HG02610 (cell line): Measurements from ENCODE around the gene RIMKLA.

Experiments used
- ATAC-seq: cut with Tn5 transposase; IDR thresholded peaks from one replicate; pipeline ENCODE4 v1.9.1; 2021; ENCODE audit warnings: mild to moderate bottlenecking, moderate library complexity; ENCODE audit not compliant: unreplicated experiment

RIMKLA gene

GRCh38 chr1:42424201-42424600, 43.6 kb downstream of the RIMKLA start:
- no peak for ATAC-seq

GRCh38 chr1:42427240-42427639, 46.6 kb downstream of the RIMKLA start:
- no peak for ATAC-seq

GRCh38 chr1:42429603-42430002, 49.0 kb downstream of the RIMKLA start:
- ATAC-seq: no peak

GRCh38 chr1:42430286-42431135, 49.9 kb downstream of the RIMKLA start:
- ATAC-seq: no peak

GRCh38 chr1:42431514-42431913, 50.9 kb downstream of the RIMKLA start:
- no peak for ATAC-seq

GRCh38 chr1:42432714-42433113, 52.1 kb downstream of the RIMKLA start:
- ATAC-seq: no peak

- ATAC-seq: no peak
These were observed 52.8 kb downstream of the RIMKLA start for GRCh38 chr1:42433369-42433768.

- ATAC-seq: no peak
These were observed 53.7 kb downstream of the RIMKLA start for GRCh38 chr1:42434340-42434739.

GRCh38 chr1:42439940-42440339, 59.3 kb downstream of the RIMKLA start:
- no peak for ATAC-seq

GRCh38 chr1:42442662-42443061, 62.1 kb downstream of the RIMKLA start:
- no peak for ATAC-seq

- ATAC-seq: no peak
These were observed 68.7 kb downstream of the RIMKLA start for GRCh38 chr1:42449256-42449655.

GRCh38 chr1:42450061-42450460, 69.5 kb downstream of the RIMKLA start:
- ATAC-seq: no peak

- ATAC-seq: no peak
These were observed 72.8 kb downstream of the RIMKLA start for GRCh38 chr1:42453386-42453785.

- no peak for ATAC-seq
These were observed 73.8 kb downstream of the RIMKLA start for GRCh38 chr1:42454403-42454802.

GRCh38 chr1:42456010-42456753, 75.6 kb downstream of the RIMKLA start, which contains the start of the genes PPCS and ZMYND12:
Gene PPCS (plus strand): TSS chr1:42456543. CDS start chr1:42456566, 23 bp downstream.
Gene ZMYND12 (minus strand): TSS chr1:42456022. CDS start chr1:42455997, 25 bp downstream.
- peak; percentile 79 for ATAC-seq

GRCh38 chr1:42456754-42457089, 76.1 kb downstream of the RIMKLA start:
- ATAC-seq: peak; percentile 56

GRCh38 chr1:42461196-42461595, 80.6 kb downstream of the RIMKLA start:
- no peak for ATAC-seq

- ATAC-seq: peak; percentile 99
These were observed 82.5 kb downstream of the RIMKLA start, which contains the start of gene CCDC30 for GRCh38 chr1:42462828-42463763. Gene CCDC30 (plus strand): TSS chr1:42463286. CDS start chr1:42480552, 17,266 bp downstream.

GRCh38 chr1:42463921-42464320, 83.3 kb downstream of the RIMKLA start:
- ATAC-seq: no peak

GRCh38 chr1:42466030-42466429, 85.4 kb downstream of the RIMKLA start:
- ATAC-seq: no peak

GRCh38 chr1:42469727-42470126, 89.1 kb downstream of the RIMKLA start:
- ATAC-seq: no peak
